ENCODE results near the gene HSD17B2. TPM values are rescaled to one million over a fixed set of nuclear protein-coding genes. Genes with fewer than 3 reads are reported as not detected.

Gene HSD17B2
- total and polyA plus RNA-seq, 2 of the 4 experiments (the other 2 are of a cell fraction) = 0.12 to 0.18 TPM

- DNase-seq = no peak
- no peak overlapping the region for H4K5ac ChIP-seq (ENCODE audit: low read depth, low read length)
- in situ Hi-C loops (cut with MboI; ENCODE audit: low sequenced_read_pairs) (no loop called here), intact Hi-C loops (cut with micrococcal nuclease) (no loop called here), dilution Hi-C loops (cut with HindIII; ENCODE audit: low sequenced_read_pairs, unreplicated experiment) (no loop called here)
- H4K8ac ChIP-seq (ENCODE audit: low read depth in 2 of 2, low read length in 2 of 2) = no peak overlapping the region
- H3K27ac ChIP-seq (ENCODE audit: insufficient read depth, low read length) = no peak overlapping the region
- no peak overlapping the region for H2BK120ac ChIP-seq (ENCODE audit: low read depth, low read length)
- no peaks in the 10 kb centered on the region for H4K20me1 ChIP-seq (ENCODE audit: insufficient read depth, low read length)
- no peak overlapping the region for H2AFZ ChIP-seq (replicated peaks; ENCODE audit: low read length, poor library complexity)
- H3K4me2 ChIP-seq (ENCODE audit: low read depth, low read length) = no peak overlapping the region
- CTCF ChIA-PET = no interaction called here
- no peak for TF ChIP-seq ELK1 (IDR thresholded peaks at IDR 0.05; ENCODE audit: borderline replicate concordance, low read depth, low read length)
- no peak for TF ChIP-seq POLR2A (IDR thresholded peaks at IDR 0.05; ENCODE audit: low read depth, low read length)
- no peak for TF ChIP-seq RCOR1 (IDR thresholded peaks at IDR 0.05; ENCODE audit: insufficient replicate concordance, low read length)
- no peak for TF ChIP-seq SMC3 (IDR thresholded peaks at IDR 0.05; ENCODE audit: low read depth, low read length)
- no peak for TF ChIP-seq MAZ (IDR thresholded peaks at IDR 0.05; ENCODE audit: borderline replicate concordance, low read depth, low read length)
- TF ChIP-seq MXI1 (IDR thresholded peaks at IDR 0.05; ENCODE audit: borderline replicate concordance, low read depth, low read length) = no peak
- TF ChIP-seq RAD21 (IDR thresholded peaks at IDR 0.05; ENCODE audit: low read length) = no peak
- no peak for TF ChIP-seq USF2 (IDR thresholded peaks at IDR 0.05; ENCODE audit: low read depth, low read length)
- no peak for TF ChIP-seq NFE2L2 (IDR thresholded peaks at IDR 0.05; ENCODE audit: low read depth, low read length)
- no peak for TF ChIP-seq FOS (IDR thresholded peaks at IDR 0.05; ENCODE audit: low read depth, low read length)
- TF ChIP-seq CEBPB (IDR thresholded peaks at IDR 0.05; ENCODE audit: low read depth, low read length) = no peak
- no peak for TF ChIP-seq CTCF (conservative IDR thresholded peaks at IDR 0.05; ENCODE audit: low read depth, low read length)
- no peak for TF ChIP-seq MAFK (IDR thresholded peaks at IDR 0.05; ENCODE audit: low read depth, low read length)
- no peak for TF ChIP-seq BHLHE40 (IDR thresholded peaks at IDR 0.05; ENCODE audit: low read depth, low read length)
- no peak for TF ChIP-seq RFX5 (IDR thresholded peaks at IDR 0.05; ENCODE audit: low read depth, low read length)
- TF ChIP-seq CHD1 (IDR thresholded peaks at IDR 0.05; ENCODE audit: low read depth, low read length) = no peak
- no peak overlapping the region for H3K4me3 ChIP-seq (ENCODE audit: insufficient read depth, low read depth, low read length)
- no peaks in the 10 kb centered on the region for H3K9me1 ChIP-seq (ENCODE audit: insufficient read depth, low read length)
- H3K27me3 ChIP-seq (ENCODE audit: control insufficient read depth, insufficient read depth, low read length) = peaks cover 9% of the 10 kb centered on the region; the same call in 1 of the 2 replicates
- no peaks in the 10 kb centered on the region for H3K9me3 ChIP-seq (ENCODE audit: control insufficient read depth, insufficient read depth, low read length)
- POLR2A ChIA-PET (ENCODE audit: unreplicated experiment) = no interaction called here
- no peak overlapping the region for H3K14ac ChIP-seq (replicated peaks; ENCODE audit: low read depth, low read length)
- no peak overlapping the region for H3K56ac ChIP-seq (ENCODE audit: extremely low read depth, insufficient read depth, low read length)
- peaks cover 3% of the 10 kb centered on the region; the same call in 1 of the 2 replicates for H3K4me1 ChIP-seq (ENCODE audit: control insufficient read depth, insufficient read depth, low read length)
- H3K18ac ChIP-seq (ENCODE audit: low read depth, low read length) = no peak overlapping the region
- no peaks in the 10 kb centered on the region for H3K79me1 ChIP-seq (ENCODE audit: low read depth in 1 of 2, low read length in 2 of 2)
- no peak overlapping the region for H3K23ac ChIP-seq (ENCODE audit: low read depth, low read length)
- no peak overlapping the region for H4K91ac ChIP-seq (ENCODE audit: insufficient read depth, low read depth, low read length)
- no peak for ATAC-seq (ENCODE audit: low read depth)
- WGBS, 2 experiments (ENCODE audit: extremely low coverage in 2 of 2, insufficient read length in 1 of 2) = no CpG with 5 or more reads among the region's 7 CpGs
- no peak overlapping the region for H2BK15ac ChIP-seq (ENCODE audit: low read depth, low read length)
- H2AK9ac ChIP-seq (replicated peaks; ENCODE audit: low read depth, low read length, poor library complexity) = no peak overlapping the region
- no peak overlapping the region for H3K4ac ChIP-seq (ENCODE audit: low read depth, low read length)
- no TSS peak for BruUV-seq (replicated peaks)
- no peak overlapping the region for H2AK5ac ChIP-seq (ENCODE audit: low read depth, low read length)
- H2BK5ac ChIP-seq (ENCODE audit: low read depth, low read length, poor library complexity, severe bottlenecking) = no peak overlapping the region
- H3K36me3 ChIP-seq (ENCODE audit: control insufficient read depth, insufficient read depth, low read length) = no peaks in the 10 kb centered on the region
- H3K9ac ChIP-seq (ENCODE audit: low read depth, low read length) = no peak overlapping the region
- no peak overlapping the region for H2BK20ac ChIP-seq (ENCODE audit: low read depth, low read length)
Observed at GRCh38 chr16:82027629-82028064, 7.4 kb upstream of the HSD17B2 start.

All from IMR-90 (cell line).